ENCODE data around the gene CELSR3. TPM values are rescaled to one million over a fixed set of nuclear protein-coding genes. Genes with fewer than 3 reads are reported as not detected.

The CELSR3 gene
- total and polyA plus RNA-seq, 2 of the 4 experiments (the other 2 are of a cell fraction), result 0.18 to 0.63 TPM

DNA sequence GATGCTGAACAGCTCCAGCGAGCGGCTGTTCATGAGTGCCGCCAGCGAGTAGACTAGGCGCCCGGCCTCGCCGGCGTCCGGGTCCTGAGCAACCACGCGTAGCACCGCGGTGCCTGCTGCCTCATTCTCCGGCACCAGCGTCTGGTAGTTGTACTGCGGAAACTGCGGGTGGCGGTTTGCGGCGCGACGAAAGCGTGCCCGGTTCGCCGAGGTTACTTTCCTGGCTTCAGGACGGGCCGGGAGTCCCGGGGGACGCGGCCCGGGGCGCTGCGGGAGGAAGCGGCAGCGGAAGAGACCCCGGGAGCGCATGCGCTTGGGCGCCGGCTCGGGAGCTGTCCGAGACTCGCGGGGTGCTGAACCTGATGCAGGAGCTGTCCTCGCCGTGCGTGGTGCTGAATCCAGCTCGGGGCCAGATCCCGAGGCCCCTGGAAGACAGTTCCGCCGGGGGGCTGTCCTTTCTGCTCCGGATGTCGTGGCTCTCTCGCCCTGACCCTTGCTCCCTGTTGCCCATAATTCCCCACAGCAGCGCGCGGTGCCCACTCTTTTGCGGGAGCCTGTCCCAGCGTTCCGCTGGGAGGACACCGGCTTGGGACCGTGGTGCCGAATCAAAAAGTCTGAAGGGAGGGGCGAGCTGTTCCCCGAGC lies 1.1 kb downstream of the CELSR3 start:
- in situ Hi-C loops (cut with MboI; ENCODE audit: low sequenced_read_pairs), result loop anchor here (10.0 kb wide), 1 partner anchor 197 kb away; a partner anchor contains a TSS
- no peaks in the 10 kb centered on the region for H3K27me3 ChIP-seq (ENCODE audit: control insufficient read depth, insufficient read depth, low read length)
- H2AK9ac ChIP-seq (replicated peaks; ENCODE audit: low read depth, low read length, poor library complexity), result no peak overlapping the region
- peak overlapping the region; percentile 57 for H3K4me3 ChIP-seq (ENCODE audit: insufficient read depth, low read depth, low read length)
- peak; percentile 98 for TF ChIP-seq RCOR1 (IDR thresholded peaks at IDR 0.05; ENCODE audit: insufficient replicate concordance, low read length)
- no peak for TF ChIP-seq CTCF (conservative IDR thresholded peaks at IDR 0.05; ENCODE audit: low read depth, low read length)
- no peak for TF ChIP-seq POLR2A (IDR thresholded peaks at IDR 0.05; ENCODE audit: low read depth, low read length)
- no peak for TF ChIP-seq SMC3 (IDR thresholded peaks at IDR 0.05; ENCODE audit: low read depth, low read length)
- no peak; the same call in 1 of the 2 replicates for TF ChIP-seq MAZ (IDR thresholded peaks at IDR 0.05; ENCODE audit: borderline replicate concordance, low read depth, low read length)
- no peak for TF ChIP-seq CHD1 (IDR thresholded peaks at IDR 0.05; ENCODE audit: low read depth, low read length)
- no peak for TF ChIP-seq FOS (IDR thresholded peaks at IDR 0.05; ENCODE audit: low read depth, low read length)
- TF ChIP-seq MXI1 (IDR thresholded peaks at IDR 0.05; ENCODE audit: borderline replicate concordance, low read depth, low read length), result peak; percentile 98
- no peak for TF ChIP-seq RFX5 (IDR thresholded peaks at IDR 0.05; ENCODE audit: low read depth, low read length)
- no peak for TF ChIP-seq MAFK (IDR thresholded peaks at IDR 0.05; ENCODE audit: low read depth, low read length)
- H4K91ac ChIP-seq (ENCODE audit: insufficient read depth, low read depth, low read length), result no peak overlapping the region
- ATAC-seq (ENCODE audit: low read depth) (peak; percentile 25), DNase-seq (peak; percentile 41)
- H2BK5ac ChIP-seq (ENCODE audit: low read depth, low read length, poor library complexity, severe bottlenecking), result no peak overlapping the region
- no peak overlapping the region for H3K56ac ChIP-seq (ENCODE audit: extremely low read depth, insufficient read depth, low read length)
- 2% methylated on average over 43 of the region's 67 CpGs; no CpG with 5 or more reads in 1 of the 2 experiments for WGBS, 2 experiments (ENCODE audit: extremely low coverage in 2 of 2, insufficient read length in 1 of 2)
- peaks cover 5% of the 10 kb centered on the region for H3K9me1 ChIP-seq (ENCODE audit: insufficient read depth, low read length)
- peaks cover under 1% of the 10 kb centered on the region; the same call in 1 of the 2 replicates for H3K4me1 ChIP-seq (ENCODE audit: control insufficient read depth, insufficient read depth, low read length)
- H2AFZ ChIP-seq (replicated peaks; ENCODE audit: low read length, poor library complexity), result peak overlapping the region; percentile 90
- H3K18ac ChIP-seq (ENCODE audit: low read depth, low read length), result no peak overlapping the region
- peaks cover 0 to 5% of the 10 kb centered on the region in 2 experiments; a peak in 1 of 4 replicates for H3K79me1 ChIP-seq (ENCODE audit: low read depth in 1 of 2, low read length in 2 of 2)
- dilution Hi-C loops (cut with HindIII; ENCODE audit: low sequenced_read_pairs, unreplicated experiment), result no loop called here
- no peak overlapping the region for H3K27ac ChIP-seq (ENCODE audit: insufficient read depth, low read length)
- no peak overlapping the region for H3K4ac ChIP-seq (ENCODE audit: low read depth, low read length)
- no TSS peak for BruUV-seq (replicated peaks)
- POLR2A ChIA-PET (ENCODE audit: unreplicated experiment), result no interaction called here
- H4K5ac ChIP-seq (ENCODE audit: low read depth, low read length), result no peak overlapping the region
- no peaks in the 10 kb centered on the region for H3K36me3 ChIP-seq (ENCODE audit: control insufficient read depth, insufficient read depth, low read length)
- no peak overlapping the region for H2BK15ac ChIP-seq (ENCODE audit: low read depth, low read length)
- CTCF ChIA-PET, result interaction anchor here (2.0 kb wide), 1 partner anchor 49 kb away, joined by 5 read pairs; no protein-coding TSS in a partner anchor
- H3K23ac ChIP-seq (ENCODE audit: low read depth, low read length), result no peak overlapping the region
- H2BK120ac ChIP-seq (ENCODE audit: low read depth, low read length), result no peak overlapping the region
- no peak overlapping the region for H2BK20ac ChIP-seq (ENCODE audit: low read depth, low read length)
- H4K8ac ChIP-seq (ENCODE audit: low read depth in 2 of 2, low read length in 2 of 2), result no peak overlapping the region
- no peak overlapping the region for H3K9ac ChIP-seq (ENCODE audit: low read depth, low read length)
- H3K4me2 ChIP-seq (ENCODE audit: low read depth, low read length), result peak overlapping the region; percentile 96
- no peak overlapping the region for H2AK5ac ChIP-seq (ENCODE audit: low read depth, low read length)
- H3K9me3 ChIP-seq (ENCODE audit: control insufficient read depth, insufficient read depth, low read length), result no peaks in the 10 kb centered on the region
- intact Hi-C loops (cut with micrococcal nuclease), result no loop called here
- H4K20me1 ChIP-seq (ENCODE audit: insufficient read depth, low read length), result no peaks in the 10 kb centered on the region
- H3K14ac ChIP-seq (replicated peaks; ENCODE audit: low read depth, low read length), result no peak overlapping the region
